T-cell (primary cell): Measurements from ENCODE around the gene OR51B2. TPM values are rescaled to one million over a fixed set of nuclear protein-coding genes. Genes with fewer than 3 reads are reported as not detected.

Source experiments
- ATAC-seq, 4 experiments: fragments of 200-7000 bp in 3 of 4; fragments of 150-1000 bp in 1 of 4; cut with Tn5 transposase; replicated peaks in 1 of 4; 1 replicate in 3 of 4; 2 replicates in 1 of 4; pipeline ENCODE4 v1.10.0; 2021; ENCODE audit warnings: moderate library complexity in 3 of 4, mild to moderate bottlenecking in 2 of 4, moderate number of reproducible peaks in 1 of 4
- CTCF ChIA-PET, 2 donors: fragments of 300-600 bp; sonication (Branson Sonifier 250); formaldehyde crosslinking; loops; one replicate each; lab custom pipeline; 2022; ENCODE audit warnings: antibody characterized with exemption in 2 of 2; lab: Charles Lee
- POLR2A ChIA-PET, 2 donors: fragments of 300-600 bp; sonication (Branson Sonifier 250); formaldehyde crosslinking; loops; one replicate each; lab custom pipeline; 2022; ENCODE audit warnings: antibody characterized with exemption in 2 of 2; lab: Charles Lee
- DNase-seq, 35 experiments: peaks; one replicate each; pipeline versions ENCODE4 v3.0.0 to v3.0.0-alpha.2; 2013 to 2023
- H3K27ac ChIP-seq: one replicate; pipeline ENCODE4 v1.5.1; 2013; ENCODE audit warnings: low read length
- H3K27me3 ChIP-seq, 2 experiments: replicated peaks in 1 of 2; 1 replicate in 1 of 2; 2 replicates in 1 of 2; pipeline versions ENCODE4 v1.6.1 to v1.7.0; 2013; ENCODE audit warnings: low read length in 1 of 2, mixed read lengths in 1 of 2; ENCODE audit not compliant: control insufficient read depth in 2 of 2, insufficient read depth in 2 of 2; ENCODE audit errors: extremely low read depth in 1 of 2
- H3K36me3 ChIP-seq, 2 donors: 1 replicate in 1 of 2; 2 replicates in 1 of 2; pipeline versions ENCODE4 v1.6.1 to v1.7.0; 2013; ENCODE audit warnings: low read length in 1 of 2; ENCODE audit not compliant: control insufficient read depth in 2 of 2, insufficient read depth in 1 of 2; ENCODE audit errors: extremely low read depth in 1 of 2
- H3K4me1 ChIP-seq, 2 experiments: 1 replicate in 1 of 2; 2 replicates in 1 of 2; pipeline versions ENCODE4 v1.6.1 to v1.7.0; 2013; ENCODE audit warnings: low read length in 2 of 2, mixed read lengths in 1 of 2; ENCODE audit not compliant: insufficient read depth in 2 of 2, control insufficient read depth in 1 of 2; ENCODE audit errors: extremely low read depth in 1 of 2
- H3K4me3 ChIP-seq, 2 donors: 1 replicate in 1 of 2; 2 replicates in 1 of 2; pipeline versions ENCODE4 v1.5.1 to v1.7.0; 2013; ENCODE audit warnings: mild to moderate bottlenecking in 2 of 2, low read length in 1 of 2, moderate library complexity in 1 of 2; ENCODE audit not compliant: control insufficient read depth in 1 of 2; ENCODE audit errors: extremely low read depth in 1 of 2
- H3K9me3 ChIP-seq: 2 replicates; pipeline ENCODE4 v1.7.0; 2013
- H3K27ac Mint-ChIP-seq, 2 donors: one replicate each; pipeline ENCODE4 v1.8.0; 2020 to 2021; ENCODE audit warnings: mild to moderate bottlenecking in 2 of 2, mixed read lengths in 2 of 2
- H3K27me3 Mint-ChIP-seq, 2 donors: one replicate each; pipeline ENCODE4 v1.8.0; 2021 to 2022; ENCODE audit warnings: mixed read lengths in 2 of 2
- H3K36me3 Mint-ChIP-seq: one replicate; pipeline ENCODE4 v1.8.0; 2021; ENCODE audit warnings: mixed read lengths
- H3K4me1 Mint-ChIP-seq, 3 donors: one replicate each; pipeline ENCODE4 v1.8.0; 2020 to 2022; ENCODE audit warnings: mixed read lengths in 3 of 3, mild to moderate bottlenecking in 1 of 3
- H3K4me3 Mint-ChIP-seq, 3 donors: one replicate each; pipeline ENCODE4 v1.8.0; 2020 to 2022; ENCODE audit warnings: mild to moderate bottlenecking in 3 of 3, mixed read lengths in 3 of 3, moderate library complexity in 3 of 3
- H3K9me3 Mint-ChIP-seq, 3 donors: one replicate each; pipeline ENCODE4 v1.8.0; 2020 to 2022; ENCODE audit warnings: mixed read lengths in 3 of 3
- WGBS: methylation state at CpG from one replicate; pipeline ENCODE4 v1.1.5; 2013; ENCODE audit warnings: missing lambda C conversion rate; ENCODE audit not compliant: insufficient coverage; 5-methylcytosine and 5-hydroxymethylcytosine counted together
- total RNA-seq, 35 experiments: library from RNA in 6 of 35; stranded (reverse) in 6 of 35; fragments of 120-200 nt in 1 of 35; gene quantifications; one replicate each; pipeline versions ENCODE4 v1.2.1 to v1.2.4 and lab custom pipeline; 2013 to 2026

OR51B2 gene
- total RNA-seq, 5 donors from 2014 or later (not counting 1 experiment from before 2014, with no cell fraction given): not detected

- Histone ChIP-seq H3K36me3 (no peaks in the 10 kb centered on the region), H3K27ac (no peak overlapping the region), H3K27me3 (no peaks in the 10 kb centered on the region), H3K4me1 (no peaks in the 10 kb centered on the region), H3K9me3 (no peaks in the 10 kb centered on the region), H3K4me3 (no peak overlapping the region)
- H3K4me1 Mint-ChIP-seq: no peaks in the 10 kb centered on the region
- WGBS: no CpG with 5 or more reads among the region's 3 CpGs
- no peak for DNase-seq
- CTCF ChIA-PET: no interaction called here
- H3K4me3 Mint-ChIP-seq: no peak overlapping the region
- H3K27me3 Mint-ChIP-seq: peaks cover 1 to 4% of the 10 kb centered on the region in 2 donors
- H3K9me3 Mint-ChIP-seq: no peaks in the 10 kb centered on the region
- POLR2A ChIA-PET: no interaction called here
- no peak overlapping the region for H3K27ac Mint-ChIP-seq
- no peak for ATAC-seq
- no peaks in the 10 kb centered on the region for H3K36me3 Mint-ChIP-seq
Observed at GRCh38 chr11:5286901-5287300, 37.2 kb downstream of the OR51B2 start.

- no peak overlapping the region for H3K4me3 Mint-ChIP-seq
- POLR2A ChIA-PET: no interaction called here
- Histone ChIP-seq H3K4me3 (no peak overlapping the region), H3K27me3 (no peaks in the 10 kb centered on the region), H3K36me3 (no peaks in the 10 kb centered on the region), H3K9me3 (no peaks in the 10 kb centered on the region), H3K4me1 (no peaks in the 10 kb centered on the region), H3K27ac (no peak overlapping the region)
- H3K27me3 Mint-ChIP-seq: peaks cover 1 to 4% of the 10 kb centered on the region in 2 donors
- no peak for ATAC-seq
- no peaks in the 10 kb centered on the region for H3K4me1 Mint-ChIP-seq
- H3K27ac Mint-ChIP-seq: no peak overlapping the region
- CTCF ChIA-PET: no interaction called here
- WGBS: 25% methylated on average over 1 of the region's 1 CpG
- DNase-seq: no peak
- H3K36me3 Mint-ChIP-seq: no peaks in the 10 kb centered on the region
- H3K9me3 Mint-ChIP-seq: no peaks in the 10 kb centered on the region
Observed at GRCh38 chr11:5286351-5286750, 37.7 kb downstream of the OR51B2 start.

DNA sequence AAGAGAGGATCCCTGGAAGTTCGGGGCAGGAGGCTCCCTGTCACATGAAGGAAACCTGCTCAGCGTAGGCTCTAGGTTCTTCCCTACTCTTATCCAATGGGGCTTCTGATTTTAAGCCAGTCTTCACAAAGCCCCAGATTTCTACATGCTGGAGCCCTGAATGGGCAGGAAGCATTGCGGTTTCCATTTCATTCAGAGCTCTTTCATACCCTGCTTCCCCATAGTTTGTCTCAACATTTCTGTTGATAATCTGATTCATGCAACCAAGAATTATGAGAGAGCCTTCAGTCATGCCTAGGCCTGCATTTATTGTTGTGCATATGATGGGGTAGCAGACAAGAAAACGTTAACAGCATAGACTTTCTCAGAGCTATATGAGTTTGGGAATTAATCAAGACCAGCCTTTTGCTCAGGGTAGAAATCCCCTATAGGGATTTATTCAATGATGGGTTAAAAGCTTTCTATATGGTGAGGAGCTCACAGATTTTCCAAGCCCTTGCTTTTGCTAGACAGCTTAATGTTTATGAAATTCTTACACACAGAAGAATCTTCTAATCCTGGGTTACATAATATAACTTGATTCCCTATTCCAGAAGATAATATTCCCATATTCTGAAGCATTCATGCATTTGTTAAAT, 38.3 kb downstream of the OR51B2 start:
- no peaks in the 10 kb centered on the region for H3K4me1 Mint-ChIP-seq
- H3K36me3 Mint-ChIP-seq: no peaks in the 10 kb centered on the region
- ChIA-PET POLR2A (no interaction called here), CTCF (no interaction called here)
- WGBS: 53% methylated on average over 3 of the region's 4 CpGs
- H3K4me1 ChIP-seq: no peaks in the 10 kb centered on the region
- H3K9me3 ChIP-seq: no peaks in the 10 kb centered on the region
- H3K27me3 ChIP-seq: no peaks in the 10 kb centered on the region
- H3K4me3 Mint-ChIP-seq: no peak overlapping the region
- H3K4me3 ChIP-seq: no peak overlapping the region
- no peak overlapping the region for H3K27ac ChIP-seq
- no peaks in the 10 kb centered on the region for H3K36me3 ChIP-seq
- no peak for DNase-seq
- no peak for ATAC-seq
- no peak overlapping the region for H3K27ac Mint-ChIP-seq
- H3K27me3 Mint-ChIP-seq: peaks cover 1 to 4% of the 10 kb centered on the region in 2 donors
- no peaks in the 10 kb centered on the region for H3K9me3 Mint-ChIP-seq

- DNase-seq (no peak), ATAC-seq (no peak)
- H3K27me3 ChIP-seq: no peaks in the 10 kb centered on the region
- H3K4me1 Mint-ChIP-seq: no peaks in the 10 kb centered on the region
- no peak overlapping the region for H3K4me3 ChIP-seq
- no peak overlapping the region for H3K27ac Mint-ChIP-seq
- H3K4me1 ChIP-seq: no peaks in the 10 kb centered on the region
- H3K36me3 ChIP-seq: no peaks in the 10 kb centered on the region
- no peak overlapping the region for H3K4me3 Mint-ChIP-seq
- H3K36me3 Mint-ChIP-seq: no peaks in the 10 kb centered on the region
- CTCF ChIA-PET: no interaction called here
- no peak overlapping the region for H3K27ac ChIP-seq
- POLR2A ChIA-PET: no interaction called here
- 92% methylated on average over 2 of the region's 2 CpGs for WGBS
- H3K27me3 Mint-ChIP-seq: peaks cover 1 to 4% of the 10 kb centered on the region in 2 donors
- no peaks in the 10 kb centered on the region for H3K9me3 Mint-ChIP-seq
- H3K9me3 ChIP-seq: no peaks in the 10 kb centered on the region
Observed at GRCh38 chr11:5284637-5285036, 39.5 kb downstream of the OR51B2 start.

DNA sequence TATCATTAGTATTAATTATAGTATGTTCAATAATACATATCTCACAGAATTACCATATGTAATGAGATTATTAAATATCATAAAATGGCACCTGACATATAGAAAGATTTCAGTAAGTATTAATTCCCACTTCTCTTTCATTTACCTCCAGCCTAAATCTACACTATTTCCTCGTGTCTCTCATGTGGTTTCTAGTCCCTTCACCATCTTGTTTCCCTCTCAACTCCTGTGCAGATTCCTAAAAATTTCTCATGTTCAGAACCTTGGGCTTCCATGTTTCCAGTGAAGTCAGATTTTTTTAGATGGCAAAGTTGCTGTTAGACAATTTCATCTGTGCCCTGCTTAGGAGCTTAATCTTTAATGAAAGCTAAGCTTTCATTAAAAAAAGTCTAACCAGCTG, 40.2 kb downstream of the OR51B2 start:
- H3K9me3 ChIP-seq: no peaks in the 10 kb centered on the region
- Mint-ChIP-seq H3K27me3 (peaks cover 1 to 4% of the 10 kb centered on the region in 2 donors), H3K9me3 (no peaks in the 10 kb centered on the region), H3K27ac (no peak overlapping the region), H3K4me3 (no peak overlapping the region), H3K36me3 (no peaks in the 10 kb centered on the region), H3K4me1 (no peaks in the 10 kb centered on the region)
- WGBS: 33% methylated on average over 1 of the region's 1 CpG
- ATAC-seq: no peak
- H3K27ac ChIP-seq: no peak overlapping the region
- H3K27me3 ChIP-seq: no peaks in the 10 kb centered on the region
- POLR2A ChIA-PET: no interaction called here
- CTCF ChIA-PET: no interaction called here
- no peaks in the 10 kb centered on the region for H3K36me3 ChIP-seq
- H3K4me3 ChIP-seq: no peak overlapping the region
- no peak for DNase-seq
- no peaks in the 10 kb centered on the region for H3K4me1 ChIP-seq

DNA sequence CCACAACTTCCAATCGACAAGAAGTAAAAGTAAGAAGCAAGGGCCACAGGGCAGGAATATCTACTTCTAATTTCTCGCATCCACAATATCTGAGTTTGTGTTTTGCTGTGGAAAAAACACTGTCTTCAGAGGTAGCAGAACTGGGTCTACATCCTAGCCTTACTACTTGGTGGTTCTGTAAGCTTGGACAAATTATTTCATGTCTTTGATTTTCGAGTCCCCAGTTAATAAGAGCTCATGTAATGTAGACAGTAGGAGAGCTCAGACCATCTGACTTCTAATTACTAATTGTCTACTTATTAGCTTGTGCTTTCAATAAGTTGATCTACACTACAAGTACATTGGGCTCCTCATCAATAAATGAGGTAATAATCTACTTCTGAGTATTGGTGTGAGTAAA, 41.0 kb downstream of the OR51B2 start:
- Mint-ChIP-seq H3K36me3 (no peaks in the 10 kb centered on the region), H3K4me3 (no peak overlapping the region), H3K27me3 (peaks cover 1 to 4% of the 10 kb centered on the region in 2 donors), H3K9me3 (no peaks in the 10 kb centered on the region), H3K27ac (no peak overlapping the region), H3K4me1 (no peaks in the 10 kb centered on the region)
- no peaks in the 10 kb centered on the region for H3K9me3 ChIP-seq
- H3K27ac ChIP-seq: no peak overlapping the region
- no peak for ATAC-seq
- WGBS: no CpG with 5 or more reads among the region's 3 CpGs
- H3K36me3 ChIP-seq: no peaks in the 10 kb centered on the region
- H3K27me3 ChIP-seq: no peaks in the 10 kb centered on the region
- CTCF ChIA-PET: interaction anchor here in 1 of 2 donors (0.5 kb wide), 1 partner anchor 50 kb away, joined by 3 read pairs; no protein-coding TSS in a partner anchor
- POLR2A ChIA-PET: no interaction called here
- H3K4me3 ChIP-seq: no peak overlapping the region
- H3K4me1 ChIP-seq: no peaks in the 10 kb centered on the region
- no peak for DNase-seq
